ENCODE measurements around the gene LTB4R2.
A peak's percentile ranks its signal among the peaks of the same experiment; 100 is the strongest.
"Not testable (repeated sequence)": the region's sequence is repeated elsewhere in the genome, so short reads cannot be mapped to it uniquely, and the experiment has no call there.

The LTB4R2 gene

DNA sequence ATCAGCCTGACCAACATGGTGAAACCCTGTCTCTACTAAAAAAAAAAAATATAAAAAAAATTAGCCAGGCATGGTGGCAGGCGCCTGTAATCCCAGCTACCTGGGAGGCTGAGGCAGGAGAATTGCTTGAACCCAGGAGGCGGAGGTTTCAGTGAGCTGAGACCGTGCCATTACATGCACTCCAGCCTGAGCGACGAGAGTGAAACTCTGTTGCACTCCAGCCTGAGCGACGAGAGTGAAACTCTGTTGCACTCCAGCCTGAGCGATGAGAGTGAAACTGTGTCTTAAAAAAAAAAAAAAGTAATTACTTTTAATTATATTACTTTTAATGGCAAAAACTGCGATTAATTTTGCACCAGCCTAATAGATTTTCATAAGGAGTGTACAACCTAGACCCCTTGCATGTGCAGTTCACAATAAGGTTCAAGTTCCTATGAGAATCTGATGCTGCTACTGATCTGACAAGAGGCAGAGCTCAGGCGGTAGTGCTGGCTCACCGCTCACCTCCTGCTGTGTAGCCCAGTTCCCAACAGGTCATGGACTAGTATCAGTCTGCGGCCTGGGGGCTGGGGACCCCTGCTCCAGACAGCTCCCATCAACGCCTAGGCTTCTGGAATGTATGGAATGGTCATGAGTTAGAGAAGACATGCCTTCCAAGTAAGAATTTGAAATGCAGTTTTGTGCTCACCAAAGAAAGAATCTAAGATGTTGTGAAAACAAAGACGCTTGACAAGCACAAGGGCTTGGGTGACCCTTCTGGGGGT is 11.5 kb downstream of the LTB4R2 start:
- DNase-seq (ENCODE audit: low spot score): no peak

DNA sequence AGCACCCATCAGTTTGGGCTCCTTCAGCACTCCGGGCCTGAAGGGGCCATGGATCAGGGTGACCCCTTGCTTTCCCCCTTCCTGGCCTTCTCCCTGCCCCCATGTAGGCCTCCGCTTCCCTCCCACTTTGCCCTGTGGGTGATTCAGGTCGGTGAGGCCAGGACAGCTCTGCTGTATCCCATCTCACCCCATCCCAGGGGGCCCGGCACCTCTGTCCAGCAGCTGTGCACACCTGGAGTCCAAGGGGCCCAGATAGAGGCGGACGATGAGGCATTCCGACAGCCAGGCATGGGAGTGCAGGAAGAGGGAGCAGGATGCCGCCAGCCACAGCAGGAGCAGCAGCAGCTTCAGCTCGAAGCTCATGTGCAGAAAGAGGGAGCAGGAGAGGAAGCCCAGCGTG is 12.7 kb downstream of the LTB4R2 start:
- DNase-seq (ENCODE audit: low spot score): no peak

DNA sequence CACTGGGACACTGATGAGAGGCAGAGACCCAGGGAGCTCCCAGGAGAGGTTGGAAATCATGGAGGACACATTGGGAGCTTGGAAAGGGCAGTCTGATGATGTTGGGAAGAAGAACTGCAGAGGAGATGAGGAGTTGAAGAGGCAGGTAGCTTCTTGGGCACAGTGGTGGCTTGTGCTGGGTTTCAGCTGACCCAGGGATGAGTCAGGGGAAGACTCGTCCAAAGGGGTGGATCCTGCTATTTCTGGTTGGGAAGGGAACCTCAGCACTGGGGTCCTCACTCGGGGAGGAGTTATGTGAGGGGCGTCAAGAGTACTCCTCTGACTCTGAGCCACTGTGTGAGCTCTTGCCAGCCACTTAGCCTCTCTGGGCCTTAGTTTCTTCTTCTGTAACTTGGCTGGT is 13.4 kb downstream of the LTB4R2 start:
- DNase-seq (ENCODE audit: low spot score): no peak

DNA sequence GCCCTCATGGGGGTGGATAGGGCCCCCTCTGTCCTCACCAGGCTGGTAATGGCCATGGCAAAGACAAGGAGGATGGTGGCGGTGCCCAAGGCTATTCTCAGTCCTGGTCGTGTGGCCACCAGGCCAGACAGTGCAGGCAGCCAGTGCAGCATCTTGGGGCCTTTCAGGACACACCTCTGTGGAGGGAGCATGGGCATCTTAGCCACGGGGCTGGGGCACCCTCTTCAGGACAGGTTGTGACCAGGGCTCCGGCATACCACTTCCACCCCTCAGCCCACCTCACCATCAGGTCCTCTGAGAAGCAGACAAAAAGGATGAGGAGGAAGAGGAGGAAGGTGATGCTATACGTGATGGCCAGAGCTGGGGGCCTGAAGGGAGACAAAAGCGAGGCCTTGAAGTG is 14.1 kb downstream of the LTB4R2 start:
- DNase-seq (ENCODE audit: low spot score): no peak

DNA sequence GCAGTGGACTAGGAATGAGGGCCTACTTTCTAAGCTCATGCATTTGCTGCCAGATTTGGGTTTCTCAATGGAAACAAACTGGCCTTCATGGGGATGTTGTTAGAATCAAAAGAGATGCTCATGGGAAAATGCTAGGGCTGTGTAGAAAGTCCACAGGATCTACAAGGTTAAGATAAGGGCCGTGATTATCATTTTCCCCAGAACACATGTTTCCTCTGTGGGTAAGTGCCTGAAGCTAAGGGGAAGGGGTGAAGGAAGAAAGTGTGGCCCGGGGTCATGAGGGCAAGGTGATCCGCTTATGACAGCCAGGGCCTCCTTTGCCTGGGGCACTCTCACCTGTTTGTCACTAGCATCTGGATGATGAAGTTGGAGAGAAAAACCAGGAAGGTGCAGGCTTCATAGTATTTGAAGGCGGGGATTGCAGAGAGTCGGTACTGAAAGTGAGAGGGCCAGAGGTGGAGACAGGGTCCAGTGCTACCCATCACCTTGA is 15.1 kb downstream of the LTB4R2 start:
- no peak for DNase-seq (ENCODE audit: low spot score)

DNA sequence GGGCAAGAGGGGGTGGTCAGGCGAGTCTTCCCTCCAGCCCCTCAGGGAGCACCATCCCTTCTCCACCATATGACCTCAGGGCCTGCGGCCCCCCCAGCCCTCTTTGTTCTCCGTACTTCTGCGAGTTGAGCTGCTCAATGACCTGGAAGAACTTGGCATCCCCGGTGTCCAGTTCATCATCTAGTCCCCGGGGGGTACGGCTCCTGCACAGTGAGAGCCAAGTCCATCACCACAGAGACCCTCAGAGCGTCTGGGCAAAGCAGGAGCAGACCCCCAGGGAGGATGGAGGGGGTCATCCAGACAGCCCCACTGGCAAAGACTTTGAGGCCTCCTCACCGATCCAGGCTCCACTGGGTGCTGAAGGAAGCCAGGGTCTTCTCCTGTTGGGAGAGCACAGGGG is 16.0 kb downstream of the LTB4R2 start:
- DNase-seq (ENCODE audit: low spot score): no peak

DNA sequence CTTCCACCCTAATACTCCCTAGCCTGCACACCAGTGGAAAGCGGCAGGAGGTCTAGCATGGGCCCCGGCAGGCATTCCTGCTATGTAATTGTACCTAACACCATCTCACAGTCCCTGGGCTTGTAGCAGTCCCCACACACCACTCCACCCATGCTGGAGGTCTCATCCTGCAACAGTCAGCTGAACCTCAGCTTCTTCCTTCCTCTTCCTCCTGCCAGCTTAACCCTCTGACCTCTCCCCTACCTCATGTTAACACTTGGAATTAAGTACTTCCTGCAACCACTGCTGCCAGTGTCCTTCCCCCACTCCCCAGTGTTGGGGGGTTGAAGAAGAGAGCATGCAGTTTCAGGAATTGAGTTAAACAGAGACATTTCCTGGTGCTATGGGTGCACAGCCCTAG is 17.4 kb downstream of the LTB4R2 start:
- no peak for DNase-seq (ENCODE audit: low spot score)

DNA sequence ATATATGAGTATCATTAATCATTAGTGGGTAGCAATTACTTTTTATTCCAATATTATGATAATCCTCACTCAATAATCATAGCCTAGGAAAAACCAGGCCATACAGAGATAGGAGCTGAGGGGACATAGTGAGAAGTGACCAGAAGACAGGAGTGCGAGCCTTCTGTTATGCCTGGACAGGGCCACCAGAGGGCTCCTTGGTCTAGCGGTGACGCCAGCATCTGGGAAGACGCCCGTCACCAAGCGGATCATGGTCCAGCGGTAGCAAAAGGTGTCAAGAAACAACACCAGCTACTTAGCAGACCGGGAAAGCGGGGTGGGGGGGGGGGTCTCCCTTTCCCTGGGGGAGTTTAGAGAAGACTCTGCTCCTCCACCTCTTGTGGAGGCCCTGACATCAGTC is 18.0 kb downstream of the LTB4R2 start:
- DNase-seq (ENCODE audit: low spot score): not testable (repeated sequence)

DNA sequence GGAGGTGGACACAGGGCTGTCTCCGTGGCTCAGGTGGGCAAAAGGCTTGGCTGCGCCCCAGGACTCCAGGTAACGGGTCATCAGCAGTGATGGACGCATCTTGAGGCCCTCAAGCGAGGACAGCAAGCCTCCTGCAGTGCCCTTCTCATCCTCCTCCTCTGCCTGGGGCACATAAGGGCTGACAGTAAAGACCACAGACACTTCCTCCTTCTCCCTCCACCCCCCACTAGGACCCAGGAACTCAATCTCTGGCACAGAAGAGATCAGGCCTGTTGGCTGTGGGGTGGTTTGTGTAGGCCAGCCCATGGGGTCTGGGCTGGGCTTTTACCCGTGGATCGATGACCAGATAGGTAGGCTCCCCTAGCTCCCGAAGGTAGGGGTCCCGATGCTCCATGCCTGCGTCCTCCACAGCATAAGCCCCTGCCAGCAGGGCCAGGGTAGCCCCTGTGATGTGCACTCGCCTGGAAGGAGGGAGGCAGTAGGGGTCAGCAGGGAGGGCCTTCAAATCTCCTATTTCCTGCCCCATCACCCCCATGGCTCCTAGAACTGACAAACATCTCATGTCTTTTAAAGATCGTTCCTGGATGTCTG is 19.2 kb downstream of the LTB4R2 start:
- no peak for DNase-seq (ENCODE audit: low spot score)

DNA sequence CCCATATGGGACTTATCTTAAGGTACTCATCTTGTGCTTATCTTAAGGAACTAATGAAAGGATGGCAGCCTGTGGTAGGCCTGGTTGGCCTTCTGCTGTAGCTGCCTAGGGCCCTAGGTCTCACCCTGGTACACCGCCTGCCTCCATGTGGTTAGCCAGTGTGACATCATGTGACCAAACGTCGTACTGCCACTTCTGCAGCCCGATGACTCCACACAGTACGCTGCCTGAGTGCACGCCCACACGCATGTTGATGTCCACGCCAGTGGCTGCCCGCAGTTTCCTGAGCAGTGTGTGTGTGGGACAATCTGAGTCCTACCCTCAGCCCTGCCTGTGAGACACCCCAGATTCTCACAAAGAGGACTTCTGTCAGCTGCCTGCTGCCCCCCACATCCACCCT is 19.8 kb downstream of the LTB4R2 start:
- peak; percentile 61 for DNase-seq (ENCODE audit: low spot score)

DNA sequence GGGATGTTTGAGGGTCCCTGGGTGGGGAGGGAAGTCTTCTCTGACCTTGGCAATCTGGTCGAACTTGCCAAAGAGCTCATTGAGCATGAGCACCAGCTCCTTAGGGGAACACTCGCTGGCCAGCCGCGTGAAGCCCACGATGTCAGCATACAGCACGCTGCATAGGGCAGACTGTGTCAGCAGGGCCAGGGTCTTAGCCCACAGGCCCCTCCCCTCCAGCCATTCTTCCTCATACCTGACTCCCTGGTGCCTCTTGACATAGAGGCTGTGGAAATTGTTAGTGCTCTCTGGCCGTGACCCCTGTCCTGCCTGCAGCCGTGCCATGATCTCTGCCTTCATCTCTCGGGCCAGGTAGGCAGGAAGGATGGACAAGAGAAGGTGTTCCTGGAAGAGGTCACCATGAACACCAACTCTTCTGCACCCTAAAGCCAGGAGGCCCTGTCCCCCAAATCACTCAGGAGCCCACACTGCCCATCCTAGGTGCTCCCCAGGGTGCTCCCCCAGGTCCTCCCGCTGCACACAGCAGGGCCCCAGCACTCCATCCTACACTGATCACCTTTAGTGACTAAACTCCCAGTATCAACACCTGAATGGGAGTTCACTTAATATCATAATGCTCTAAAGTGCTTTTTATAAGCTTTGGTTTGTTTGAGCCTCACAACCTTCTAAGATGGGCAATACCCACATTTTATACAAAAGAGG is 21.2 kb downstream of the LTB4R2 start:
- DNase-seq (ENCODE audit: low spot score): no peak

DNA sequence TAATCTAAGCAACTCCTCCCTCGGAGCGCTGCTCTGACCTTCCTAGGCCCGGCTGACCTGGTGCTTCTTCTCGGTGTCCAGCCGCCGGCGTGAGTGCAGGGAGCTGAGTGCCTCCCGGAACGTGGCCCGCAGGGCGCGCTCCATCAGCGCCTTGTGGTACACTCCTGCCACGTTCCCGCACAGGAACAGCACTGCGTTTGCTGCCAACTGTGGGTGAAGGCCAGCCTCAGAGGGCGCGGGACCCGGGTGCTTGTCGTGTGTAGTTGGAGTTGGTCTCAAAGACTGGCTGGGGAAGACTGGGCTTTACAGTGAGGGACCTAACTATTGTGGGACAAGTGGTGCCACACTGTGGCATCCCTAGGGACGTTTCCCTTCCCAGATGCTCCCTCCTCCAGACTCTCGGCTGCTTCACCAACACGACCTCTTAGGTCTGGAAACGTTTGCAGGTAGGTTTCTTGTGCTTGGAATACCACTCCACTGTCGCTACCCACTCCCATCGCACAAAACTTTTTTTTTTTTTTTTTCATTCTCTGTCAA is 21.9 kb downstream of the LTB4R2 start:
- DNase-seq (ENCODE audit: low spot score): no peak

DNA sequence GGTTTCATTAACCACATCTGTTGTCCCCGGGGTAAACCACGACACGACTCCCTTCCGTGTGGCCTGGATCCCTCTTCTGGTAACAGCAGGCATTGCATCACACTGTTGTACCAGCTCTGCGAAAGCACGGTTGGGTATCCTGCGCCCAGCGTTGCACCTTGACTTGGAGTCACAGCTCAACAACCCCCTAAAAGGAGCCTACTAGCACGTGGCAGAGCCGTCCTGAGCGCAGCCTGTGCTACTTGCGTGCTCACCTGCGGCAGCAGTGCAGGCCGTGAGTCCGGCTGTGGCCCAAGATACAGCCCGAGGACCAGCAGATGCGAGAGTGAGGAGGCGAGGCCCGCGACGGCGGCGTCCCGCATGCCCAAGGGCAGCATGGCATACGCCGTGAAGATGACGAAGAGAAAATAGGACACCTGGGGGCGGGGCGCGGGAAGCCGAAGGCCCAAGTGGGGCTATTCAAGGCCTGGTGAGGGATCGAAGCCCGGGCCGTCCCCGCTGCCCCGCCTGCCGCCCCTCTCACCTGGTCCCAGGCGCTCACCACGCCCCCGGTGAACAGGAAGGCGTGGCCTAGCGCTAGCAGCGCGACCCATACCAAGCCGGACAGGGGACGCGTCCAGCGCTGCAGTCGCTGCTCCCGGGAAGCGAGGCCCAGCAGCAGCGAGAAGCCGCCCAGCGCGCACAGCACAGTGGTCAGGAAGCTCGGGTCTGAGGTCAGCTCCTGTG is 22.5 kb downstream of the LTB4R2 start:
- peak; percentile 92 for DNase-seq (ENCODE audit: low spot score)

DNA sequence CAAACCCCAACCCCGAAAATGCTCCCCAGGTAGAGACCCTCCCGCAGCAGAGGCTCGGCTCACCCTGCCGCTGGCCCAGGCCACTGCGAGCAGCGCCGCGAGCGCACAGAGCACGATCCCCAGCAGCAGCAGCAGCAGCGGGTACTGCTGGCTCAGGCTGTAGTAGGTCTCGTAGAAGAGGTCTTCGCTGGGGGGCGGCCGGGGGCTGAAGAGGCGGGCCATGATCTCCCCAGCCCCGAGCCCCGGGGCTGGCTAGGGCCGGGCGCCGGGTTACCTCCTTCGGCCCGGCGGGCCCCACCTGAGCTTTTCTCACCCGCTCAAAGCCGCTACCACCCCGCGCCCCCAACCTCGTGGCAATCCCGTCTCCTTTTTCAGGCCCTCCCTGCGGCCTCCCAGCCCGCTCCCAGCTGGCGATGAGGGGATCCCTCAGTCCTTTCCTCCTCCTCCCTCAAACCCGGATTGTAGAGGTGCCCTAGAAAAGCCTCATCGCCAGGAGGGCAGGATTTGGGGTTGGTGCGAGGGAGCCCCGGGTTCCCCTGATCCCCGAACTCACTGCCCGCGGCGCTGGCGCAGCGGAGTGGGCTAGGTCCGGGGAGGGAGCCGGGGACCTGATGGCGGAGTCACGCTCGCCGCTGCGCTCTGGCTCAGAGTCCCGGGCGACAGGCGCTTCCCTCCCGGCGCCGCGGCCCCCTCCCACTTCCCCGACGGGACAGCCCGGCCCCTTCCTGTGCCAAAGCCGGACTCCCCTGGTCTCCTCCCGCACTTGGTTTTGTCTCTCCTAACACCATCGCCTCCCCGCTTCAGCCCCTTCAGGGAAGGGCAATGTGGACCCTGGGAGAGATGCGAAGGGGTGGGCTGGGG is 24.7 kb downstream of the LTB4R2 start, which contains the start of gene ADCY4:
Gene ADCY4 (minus strand): TSS at position 641 of the 861 bp plus-strand sequence. CDS start 419 bp downstream, at position 222.
- DNase-seq (ENCODE audit: low spot score): no peak

DNA sequence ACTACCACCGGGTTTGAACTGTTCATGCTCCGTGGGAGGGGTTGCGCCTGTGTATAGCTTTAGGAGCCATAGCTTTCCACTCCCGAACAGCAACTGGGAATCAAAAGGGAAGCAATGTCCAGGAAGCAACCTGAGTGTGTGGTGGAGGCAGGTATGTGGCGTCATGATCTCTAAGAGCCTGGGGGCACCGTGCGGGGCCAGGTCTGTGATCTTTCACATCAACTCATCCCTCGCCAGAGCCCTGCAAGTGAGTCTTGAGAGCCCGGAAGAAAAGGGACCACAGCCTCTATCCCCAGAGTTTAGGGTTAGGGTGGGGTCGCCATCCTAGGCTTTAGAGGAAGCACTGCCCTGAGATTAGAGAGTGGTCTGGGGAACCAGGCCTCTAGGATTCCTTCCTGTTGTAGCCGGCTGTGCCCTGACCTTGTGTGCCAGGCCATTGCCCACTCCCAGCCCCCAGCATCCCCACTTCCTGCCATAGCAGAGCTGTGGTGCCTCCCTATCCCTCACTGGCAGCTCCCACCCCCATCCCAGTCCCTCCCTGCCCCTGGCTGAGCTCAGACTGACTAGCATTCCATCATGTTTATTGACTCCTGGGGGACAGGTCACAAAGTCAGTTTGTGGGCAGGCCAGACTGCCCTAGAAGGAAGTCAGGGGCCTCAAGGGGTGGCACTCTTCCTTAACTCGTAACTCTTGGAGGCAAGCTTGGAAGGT is 25.7 kb downstream of the LTB4R2 start:
- no peak for DNase-seq (ENCODE audit: low spot score)

DNA sequence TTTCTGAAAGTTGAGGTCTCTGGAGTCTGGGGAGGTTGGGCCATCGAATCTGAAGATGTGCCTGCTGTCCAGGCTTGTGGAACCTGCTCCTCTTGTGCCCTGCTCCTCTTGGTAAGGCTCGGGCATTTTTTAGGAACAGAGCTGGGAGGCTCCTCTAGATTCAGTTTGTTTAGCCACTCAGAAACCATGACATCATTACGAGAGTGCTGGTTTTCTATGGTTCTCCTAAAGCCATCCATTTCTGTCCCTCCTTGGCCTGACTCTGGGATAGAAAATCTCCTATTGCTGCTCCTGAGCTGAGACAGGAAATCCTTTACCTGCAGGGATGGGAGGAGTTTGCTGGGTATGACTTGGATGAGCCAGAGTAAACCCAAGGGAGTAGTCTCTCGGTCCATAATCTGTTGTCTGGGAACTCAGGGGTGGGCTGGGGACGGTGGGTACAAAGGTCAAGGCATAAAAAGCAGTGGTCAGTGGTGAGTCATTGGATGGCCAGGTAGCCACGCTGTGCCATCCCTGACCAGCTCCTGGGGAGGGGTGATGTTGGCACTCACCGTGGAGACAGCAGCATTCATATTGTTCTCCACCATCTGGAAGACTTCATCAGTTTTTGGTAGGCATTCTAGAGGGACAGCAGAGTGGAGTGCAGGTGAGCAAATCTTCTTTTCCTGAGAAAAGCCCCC is 27.3 kb downstream of the LTB4R2 start:
- no peak for DNase-seq (ENCODE audit: low spot score)

DNA sequence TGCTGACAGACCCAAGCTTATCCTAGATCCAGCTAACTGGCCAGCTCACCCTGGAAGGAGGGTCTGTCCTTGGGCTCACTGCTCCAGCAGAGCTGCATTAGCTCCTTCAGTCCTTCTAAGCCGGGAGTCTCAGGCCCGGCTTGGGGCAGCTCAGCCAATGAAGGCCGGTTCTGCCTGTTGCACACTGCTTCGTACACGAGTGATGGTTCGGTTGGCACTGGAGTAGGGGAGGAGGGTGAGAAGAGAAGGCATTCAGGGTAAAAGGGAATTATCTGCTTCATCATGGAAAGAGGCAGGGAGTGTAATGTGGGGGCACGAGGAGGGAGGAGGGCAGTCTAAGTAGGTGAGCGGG is 27.9 kb downstream of the LTB4R2 start:
- no peak for DNase-seq (ENCODE audit: low spot score)

DNA sequence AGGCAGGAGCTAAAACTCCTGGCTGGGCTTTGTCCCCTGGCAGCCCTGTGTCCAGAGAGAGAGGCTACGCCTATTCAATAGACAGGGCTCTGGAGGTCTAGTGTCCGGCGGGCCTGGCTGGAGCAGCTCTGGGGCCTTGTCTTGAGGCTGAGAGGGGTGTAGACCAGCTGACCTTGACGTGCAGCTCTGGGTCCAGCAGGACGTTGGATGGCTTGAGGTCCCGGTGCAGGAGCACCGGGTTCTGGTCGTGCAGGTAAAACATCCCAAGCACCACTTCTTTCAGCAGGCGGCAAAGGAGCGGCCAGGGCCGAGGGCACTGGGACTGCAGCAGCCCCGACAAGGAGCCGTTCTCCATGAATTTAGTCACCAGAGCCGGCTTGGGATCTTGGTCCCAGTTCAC is 28.9 kb downstream of the LTB4R2 start:
- no peak for DNase-seq (ENCODE audit: low spot score)

DNA sequence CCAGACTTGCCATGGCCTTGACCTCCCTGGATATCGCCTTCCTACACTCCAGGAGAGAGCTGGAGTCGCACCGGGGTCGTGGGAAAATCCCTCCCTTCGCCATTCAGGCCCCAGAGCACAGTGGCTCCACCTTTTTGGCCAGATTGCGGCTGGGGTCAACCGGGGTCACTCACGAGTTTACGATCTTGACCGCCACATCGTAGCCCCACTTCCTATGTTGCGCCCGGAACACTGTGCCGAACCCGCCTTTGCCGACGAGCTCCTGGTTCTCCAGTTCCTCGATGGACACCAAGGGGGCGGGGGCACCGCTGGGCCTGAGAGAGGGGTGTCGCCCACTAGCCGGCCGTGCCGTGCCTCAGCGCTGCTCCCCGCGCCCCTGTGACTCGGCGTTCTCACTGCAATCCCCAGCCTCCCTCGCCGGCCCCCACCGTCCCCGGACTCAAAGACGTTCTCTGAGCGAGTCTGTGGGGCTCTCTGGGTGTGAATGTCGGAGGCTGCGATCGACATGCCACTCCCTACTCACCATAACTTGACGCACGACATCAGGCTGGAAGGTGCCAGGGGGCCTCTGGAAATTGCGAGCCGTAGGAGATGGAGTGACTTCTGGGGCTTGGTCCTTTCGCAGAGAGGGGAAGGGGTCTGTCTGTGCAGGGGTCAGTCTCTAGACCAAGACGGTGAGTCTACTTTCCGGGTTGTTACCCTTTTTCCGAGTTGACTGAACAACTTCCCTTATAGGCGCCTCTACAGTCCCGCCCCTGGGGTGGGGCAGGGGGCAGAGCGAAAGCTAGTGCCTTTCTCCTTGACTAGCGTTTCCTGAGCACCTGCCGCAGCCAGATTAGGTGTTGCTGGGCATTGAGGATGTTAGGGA is 29.6 kb downstream of the LTB4R2 start, which contains the start of gene RIPK3:
Gene RIPK3 (minus strand): TSS at position 708 of the 868 bp plus-strand sequence. CDS start 165 bp downstream, at position 543.
- DNase-seq (ENCODE audit: low spot score): peak; percentile 71

Measured in CD4-positive, alpha-beta T cell treated with Interleukin-6 at 100 ng/mL for 8 hours (primary cell).